DMS 273 treated with DMSO at 0.1 percent for 48 hours (cell line): ENCODE measurements around the gene ETV1.

Source experiments
- DNase-seq: peaks from one replicate; lab custom pipeline; 2025; lab: John Stamatoyannopoulos, UW

Gene ETV1

DNA sequence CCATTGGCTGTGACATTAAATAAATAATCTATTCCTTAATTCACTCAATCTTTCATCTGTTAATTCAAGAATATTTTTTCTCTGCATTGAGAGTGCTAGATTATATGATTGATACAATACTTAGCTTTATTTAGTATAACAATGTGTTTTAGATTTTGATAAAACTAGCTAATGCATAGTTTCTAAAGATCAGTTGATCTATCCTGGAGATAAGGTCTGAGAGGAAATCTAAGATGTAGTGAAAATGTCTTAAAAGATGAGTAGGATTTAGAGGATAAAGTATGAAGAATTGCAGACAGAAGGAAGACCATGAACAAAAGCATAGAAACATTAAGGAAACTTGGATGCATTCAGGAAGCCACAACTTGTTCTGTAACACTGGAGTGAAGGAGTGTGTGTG is 110.3 kb downstream of the ETV1 start:
- no peak for DNase-seq

DNA sequence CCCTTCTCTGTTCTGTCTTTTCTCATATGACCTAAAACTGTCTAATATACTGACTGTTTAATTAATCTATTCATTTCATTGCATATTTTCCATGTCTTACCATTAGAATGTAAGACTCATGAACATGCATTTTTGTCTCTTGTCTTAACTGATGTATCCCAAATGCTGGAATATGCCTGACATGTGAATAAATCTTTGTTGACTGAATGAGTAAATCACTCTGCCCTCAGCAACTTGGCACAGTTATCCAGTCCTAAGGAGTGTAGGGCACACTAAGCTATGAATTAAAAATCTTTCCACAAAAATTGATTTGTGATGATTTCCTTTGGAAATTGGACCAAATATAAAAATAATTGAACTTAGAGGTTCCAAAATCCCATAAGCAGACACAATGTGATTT is 111.3 kb downstream of the ETV1 start:
- DNase-seq: no peak

DNA sequence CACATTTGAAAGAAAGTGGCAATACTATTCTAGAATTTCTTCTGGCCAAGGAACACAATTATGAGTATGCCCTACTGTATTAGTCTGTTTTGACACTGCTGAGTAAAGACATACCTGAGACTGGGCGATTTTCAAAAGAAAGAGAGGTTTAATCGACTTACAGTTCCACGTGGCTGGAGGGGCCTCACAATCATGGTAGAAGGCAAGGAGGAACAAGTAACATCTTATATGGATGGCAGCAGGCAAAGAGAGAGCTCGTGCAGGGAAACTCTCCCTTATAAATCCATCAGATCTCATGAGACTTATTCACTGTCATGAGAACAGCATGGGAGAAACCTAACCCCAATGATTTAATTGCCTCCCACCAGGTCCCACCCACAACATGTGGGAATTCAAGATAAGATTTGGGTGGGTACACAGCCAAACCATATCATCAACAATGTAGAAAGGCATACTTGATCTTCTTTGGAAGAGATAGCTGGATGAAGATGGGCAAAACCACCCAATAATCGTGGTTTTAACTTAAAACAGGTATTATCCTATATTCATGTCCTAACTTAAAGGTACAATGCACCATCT is 113.9 kb downstream of the ETV1 start:
- no peak for DNase-seq

DNA sequence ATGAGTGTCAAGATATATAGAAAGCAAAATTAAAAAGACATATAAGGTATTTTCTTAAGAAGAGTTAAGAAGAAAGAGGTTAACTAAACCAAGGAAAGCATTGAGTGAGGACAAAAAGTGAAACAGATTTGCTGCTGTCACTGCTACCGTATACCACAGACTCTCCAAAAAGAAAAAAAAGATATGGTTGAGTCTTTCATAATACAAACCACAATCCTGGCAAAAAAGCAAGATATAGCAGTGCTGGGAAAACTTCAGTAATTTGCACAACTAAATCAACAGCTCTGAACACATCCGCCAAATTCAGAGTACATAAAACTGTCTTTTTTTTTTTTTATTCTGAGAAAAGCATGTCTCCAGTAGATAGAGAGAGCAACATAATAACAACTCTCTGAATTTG is 114.7 kb downstream of the ETV1 start:
- no peak for DNase-seq

DNA sequence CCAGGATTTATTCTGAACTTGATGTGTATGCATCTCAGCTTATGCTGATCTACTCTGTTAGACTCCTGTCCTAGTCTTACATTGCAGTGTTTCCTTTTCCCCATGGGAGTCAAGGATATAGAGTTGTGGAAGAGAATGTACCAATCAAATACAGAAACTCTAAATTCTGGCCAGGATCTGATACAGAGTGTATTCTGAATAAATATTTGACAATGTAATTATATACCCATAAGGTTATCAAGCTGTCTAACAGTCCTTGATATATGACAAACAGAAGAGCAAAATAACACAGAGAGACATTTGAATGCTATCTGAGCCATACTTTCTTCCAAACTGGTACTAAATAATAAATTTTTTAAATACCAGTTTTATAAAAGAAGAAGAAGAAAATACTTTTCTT is 116.8 kb downstream of the ETV1 start:
- DNase-seq: no peak

DNA sequence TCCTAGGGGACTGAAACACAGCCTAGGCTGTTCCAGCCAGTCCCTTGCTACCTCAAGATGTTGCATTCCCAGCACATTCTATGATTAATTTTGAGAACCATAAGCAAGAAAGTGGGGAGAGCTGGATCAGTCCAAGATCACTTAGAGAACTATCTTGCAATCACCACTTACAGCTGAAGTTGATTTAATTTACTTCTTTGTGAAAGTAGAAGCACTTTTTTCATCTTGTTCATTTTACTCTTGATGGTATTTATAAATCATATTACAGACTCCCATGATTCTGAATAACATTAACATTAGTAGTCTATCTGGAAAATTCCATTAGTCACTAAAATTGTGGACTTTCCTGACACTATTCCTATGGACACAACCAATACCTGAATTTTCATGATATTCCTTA is 118.5 kb downstream of the ETV1 start:
- DNase-seq: no peak

DNA sequence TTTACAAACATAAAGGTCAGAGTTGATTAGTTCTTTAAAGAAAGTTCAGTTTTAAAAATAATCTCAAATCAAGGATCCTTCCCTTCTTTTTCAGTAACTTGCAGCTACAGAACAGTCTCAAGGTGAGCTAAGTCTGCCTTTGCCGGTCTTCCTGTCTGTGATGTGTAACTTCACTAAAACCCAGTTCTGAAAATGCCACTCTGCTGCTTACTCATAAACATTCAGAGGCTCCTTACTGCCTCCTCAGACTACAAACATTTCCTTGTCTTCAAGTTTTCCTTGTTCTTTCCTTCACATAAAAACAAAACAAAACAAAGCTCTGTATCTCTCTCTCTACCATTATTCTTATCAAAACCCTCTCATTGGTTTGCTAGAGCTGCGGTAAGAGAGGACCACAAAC is 128.7 kb downstream of the ETV1 start:
- no peak for DNase-seq

DNA sequence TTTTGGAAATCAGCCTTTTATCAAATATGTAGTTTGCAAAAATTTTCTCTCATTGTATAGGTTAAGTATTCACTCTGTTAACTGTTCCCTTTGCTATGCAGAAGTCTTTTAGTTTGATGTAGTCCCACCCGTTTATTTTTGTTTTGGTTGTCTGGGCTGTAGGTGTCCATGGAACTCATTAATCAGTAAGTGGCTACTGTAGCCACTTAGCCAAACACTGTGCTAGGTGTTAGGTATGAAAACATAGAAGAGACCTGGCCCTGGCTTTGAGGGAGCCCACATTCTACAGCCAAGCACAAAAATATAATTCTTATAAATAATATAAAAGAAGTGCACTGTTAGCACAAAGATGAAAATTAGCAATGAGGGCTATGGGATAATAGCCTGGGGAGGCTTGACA is 133.5 kb downstream of the ETV1 start:
- no peak for DNase-seq

DNA sequence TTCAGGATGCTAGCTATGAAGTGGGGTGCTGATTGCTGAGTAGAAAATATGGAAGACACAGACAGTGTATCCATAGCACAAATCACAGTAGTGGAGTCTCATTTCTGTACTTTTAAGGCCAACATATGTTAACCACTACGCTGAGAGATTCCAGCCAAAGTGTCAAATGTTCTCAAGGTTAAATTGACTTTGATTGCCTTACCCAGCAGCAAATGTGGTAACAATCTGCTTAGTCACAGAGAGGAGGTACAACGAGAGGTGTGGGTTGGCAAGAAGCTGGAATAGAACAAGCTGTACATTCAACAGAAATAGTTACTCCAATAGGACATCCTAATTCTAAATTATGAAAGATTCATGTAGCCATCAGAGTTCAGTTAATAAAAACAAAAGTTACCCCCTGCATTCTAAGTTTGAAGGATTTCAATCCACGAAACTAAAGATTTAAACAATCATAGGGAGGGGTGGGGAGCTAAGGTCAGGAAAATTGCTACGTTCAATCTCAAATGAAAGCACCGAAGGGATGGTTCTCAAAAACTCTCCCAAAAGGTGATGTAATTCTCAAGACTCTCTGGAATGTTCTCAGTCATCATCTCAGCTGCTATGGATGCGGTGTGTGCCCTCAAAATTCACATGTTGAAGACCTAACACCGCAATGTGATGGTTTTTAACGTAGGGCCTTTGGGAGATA is 137.0 kb downstream of the ETV1 start:
- DNase-seq: no peak

DNA sequence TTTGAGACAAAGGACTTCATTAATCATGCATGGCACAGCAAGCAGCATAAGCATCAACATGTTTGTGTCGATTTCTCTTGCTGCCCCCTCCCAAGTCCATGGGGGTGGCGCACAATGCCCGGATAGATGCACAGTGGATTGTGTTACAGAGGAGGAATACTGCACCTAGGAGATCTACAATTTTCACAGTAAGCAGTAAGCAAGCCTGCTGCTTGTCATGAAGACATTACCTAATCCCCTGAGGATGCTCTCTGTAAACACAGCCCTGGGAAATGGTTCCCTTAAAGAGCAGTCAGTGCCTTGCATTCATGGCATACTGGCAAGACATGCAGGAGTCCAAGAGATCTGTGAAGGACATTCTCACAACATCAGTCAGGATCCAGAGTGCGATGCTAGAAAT is 137.7 kb downstream of the ETV1 start:
- DNase-seq: no peak

DNA sequence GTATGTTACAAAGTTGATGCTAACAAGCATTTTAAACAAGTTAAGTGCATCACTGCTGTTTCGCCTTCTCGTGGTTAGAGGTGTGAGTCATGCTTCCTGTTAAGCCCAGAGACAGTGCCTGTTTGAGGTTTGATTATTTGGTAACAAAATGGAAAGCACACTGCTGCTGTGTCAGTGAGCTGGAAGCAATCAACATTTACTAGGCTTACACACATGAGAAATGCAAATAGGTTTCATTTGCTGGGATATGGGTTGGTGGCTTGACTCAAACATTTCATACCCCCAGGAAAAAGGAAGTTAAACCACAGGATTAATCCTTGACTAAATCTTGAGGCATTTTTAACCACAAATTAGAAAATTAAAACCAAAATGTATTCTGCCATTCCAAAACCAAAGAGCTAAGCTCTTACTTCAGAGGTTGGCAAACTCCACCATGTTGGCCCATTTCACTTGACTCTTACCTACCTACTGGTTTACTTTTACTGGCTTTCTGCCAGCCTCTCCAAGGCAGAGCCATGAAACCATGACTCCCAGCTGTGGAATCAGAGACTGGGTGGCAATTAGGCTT is 139.2 kb downstream of the ETV1 start:
- no peak for DNase-seq

DNA sequence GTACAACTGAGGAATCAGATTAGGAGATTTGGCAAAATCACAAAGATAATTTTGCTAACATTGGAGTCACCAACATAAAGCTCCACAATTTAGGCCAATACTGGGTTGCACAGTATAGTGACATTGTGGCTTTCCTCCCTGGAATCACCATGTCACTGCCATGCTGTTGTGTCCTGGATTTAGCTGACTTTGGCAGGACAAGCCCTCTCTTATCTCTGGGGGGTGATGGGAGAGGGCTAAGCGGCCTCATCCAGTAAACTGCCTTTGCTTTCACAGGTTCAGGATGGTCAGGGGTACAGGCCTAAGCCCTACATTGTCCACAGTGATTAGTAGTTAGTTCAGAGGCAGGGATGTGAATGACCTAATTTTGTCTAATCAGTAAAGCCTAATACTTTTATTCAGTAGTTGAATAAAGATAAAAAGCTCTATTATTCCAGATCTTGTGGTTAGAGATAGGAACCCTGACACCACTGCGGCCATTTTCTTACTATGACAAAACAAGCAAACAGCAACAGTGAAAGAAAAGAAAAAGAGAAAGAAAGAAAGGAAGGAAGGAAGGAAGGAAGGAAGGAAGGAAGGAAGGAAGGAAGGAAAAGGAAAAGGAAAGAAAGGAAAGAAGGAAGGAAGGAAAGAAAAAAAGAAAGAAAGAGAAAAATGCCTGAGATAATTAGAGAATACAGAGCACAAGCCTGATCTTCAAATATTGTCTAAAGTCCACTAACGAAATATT is 140.1 kb downstream of the ETV1 start:
- no peak for DNase-seq

DNA sequence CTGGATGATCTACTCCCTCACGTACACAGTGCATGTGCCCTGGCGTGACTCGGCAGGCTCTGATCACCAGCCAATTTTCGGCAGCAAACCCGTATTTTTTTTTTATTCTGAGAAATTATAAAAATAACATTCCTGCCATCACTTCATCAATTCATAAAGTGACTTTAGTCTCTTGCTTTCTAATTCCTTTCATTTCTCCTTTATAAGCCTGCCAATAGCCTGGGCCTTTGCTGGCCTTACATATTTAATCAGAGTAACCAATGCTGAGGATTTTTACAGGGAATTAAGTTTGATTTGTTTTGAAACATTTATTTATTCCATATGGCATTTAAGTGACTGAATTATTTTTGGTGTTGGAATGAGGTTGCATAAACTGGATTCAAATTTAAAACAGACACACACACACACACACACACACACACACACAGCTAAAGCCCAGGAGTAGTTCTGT is 140.8 kb downstream of the ETV1 start:
- no peak for DNase-seq

DNA sequence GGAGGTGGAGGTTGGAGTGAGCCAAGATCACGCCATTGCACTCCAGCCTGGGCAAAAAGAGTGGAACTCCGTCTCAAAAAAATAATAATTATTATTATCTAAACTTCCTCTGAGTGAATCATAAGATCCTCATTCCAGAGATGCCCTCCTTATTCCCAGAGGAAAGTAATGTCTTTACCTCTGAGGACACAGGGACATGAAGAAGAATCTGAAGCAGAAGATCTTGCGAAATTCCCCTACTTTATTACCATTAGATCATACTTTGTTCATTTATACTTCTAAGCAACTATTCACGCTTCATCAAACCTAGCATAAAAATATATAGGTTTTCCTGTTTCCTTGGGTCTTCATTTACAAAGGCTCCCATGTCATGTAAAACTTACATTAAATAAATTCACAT is 143.1 kb downstream of the ETV1 start:
- no peak for DNase-seq

DNA sequence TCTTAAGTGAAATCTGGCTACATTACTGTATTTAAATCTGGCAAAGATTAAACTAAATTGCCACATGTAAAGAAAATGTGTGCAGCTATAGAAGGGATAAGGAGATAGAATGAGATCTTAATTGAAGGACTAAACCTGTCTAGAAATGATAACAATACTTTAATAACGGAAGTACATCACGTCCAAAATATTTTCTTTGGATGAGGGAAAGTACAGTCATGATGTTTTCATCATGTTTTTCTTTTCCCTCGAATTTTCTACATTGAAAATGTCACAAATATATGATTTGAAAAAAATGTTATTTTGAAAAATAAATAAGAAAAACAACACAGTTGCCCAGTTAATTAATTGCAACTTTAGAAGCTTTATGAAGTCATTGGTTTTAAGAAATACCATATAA is 143.9 kb downstream of the ETV1 start:
- DNase-seq: no peak

DNA sequence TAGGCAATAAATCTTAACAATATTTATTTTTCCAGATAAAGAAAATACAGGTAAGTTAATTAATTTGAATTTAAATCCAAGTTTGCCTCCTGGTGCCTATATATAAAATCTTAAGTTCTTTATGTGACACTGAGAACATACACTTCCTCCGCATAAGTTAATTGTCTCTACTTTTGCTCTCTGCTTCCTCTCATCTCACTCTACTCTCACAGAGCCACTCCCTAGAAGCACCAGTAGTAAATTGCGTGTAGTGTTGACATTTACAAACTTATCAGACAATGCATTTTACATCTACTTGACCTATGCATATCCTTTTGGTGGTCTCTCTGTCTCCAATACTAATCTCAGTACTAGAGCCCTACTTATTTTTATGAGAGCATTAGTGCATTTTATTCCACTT is 144.5 kb downstream of the ETV1 start:
- no peak for DNase-seq

DNA sequence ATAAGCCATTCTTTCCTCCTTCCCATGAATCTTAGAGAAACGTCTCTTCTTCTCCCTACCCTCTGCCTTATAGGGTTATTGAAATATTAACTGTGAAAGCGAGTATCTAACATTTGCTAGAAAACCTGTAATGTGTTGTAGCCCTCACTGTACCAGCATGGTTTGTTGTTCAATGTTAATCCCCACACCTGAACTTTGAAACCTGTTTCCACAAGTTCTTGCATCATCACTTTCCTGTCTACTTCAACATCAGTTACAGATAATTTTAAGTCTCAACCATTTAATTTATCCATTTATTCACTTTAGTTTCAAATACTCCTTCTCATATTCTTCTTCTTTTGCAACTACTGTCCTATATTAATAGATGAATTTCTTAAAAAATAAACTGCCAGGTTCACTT is 148.2 kb downstream of the ETV1 start:
- DNase-seq: no peak
